ENCODE data around the gene GRM5. TPM values are rescaled to one million over a fixed set of nuclear protein-coding genes. Genes with fewer than 3 reads are reported as not detected.
"Not testable (repeated sequence)": the region's sequence is repeated elsewhere in the genome, so short reads cannot be mapped to it uniquely, and the experiment has no call there.

GRM5 gene
- total and polyA plus RNA-seq, 2 donors (not counting 1 experiment from before 2014, with no cell fraction given) = 0.01 TPM; not detected in 1

GRCh38 chr11:88838139-88838538 lies 227.6 kb downstream of the GRM5 start:
- DNase-seq (ENCODE audit: low read depth in 2 of 2) = peak in 1 of 2 donors; percentile 44
- not testable (repeated sequence) for H3K79me2 ChIP-seq (ENCODE audit: control insufficient read depth, insufficient read depth, low read length)

GRCh38 chr11:88835709-88836108 lies 230.1 kb downstream of the GRM5 start:
- DNase-seq (ENCODE audit: low read depth in 2 of 2); H3K9me3 ChIP-seq (ENCODE audit: control insufficient read depth, insufficient read depth, low read depth, low read length); H3K36me3 ChIP-seq (ENCODE audit: control insufficient read depth, insufficient read depth, low read length); H3K9ac ChIP-seq (ENCODE audit: insufficient read depth, low read length); H3K27me3 ChIP-seq (ENCODE audit: control insufficient read depth, insufficient read depth, low read length); H3K4me3 ChIP-seq (replicated peaks in 1 of 4; ENCODE audit: control extremely low read depth in 1 of 4, insufficient read depth in 1 of 4, low read depth in 3 of 4, low read length in 4 of 4); H2AFZ ChIP-seq (ENCODE audit: low read length); H3K27ac ChIP-seq (ENCODE audit: insufficient read depth, low read length); H3K79me2 ChIP-seq (ENCODE audit: control insufficient read depth, insufficient read depth, low read length); H3K4me1 ChIP-seq (ENCODE audit: control insufficient read depth, extremely low read depth, insufficient read depth, low read length); H4K20me1 ChIP-seq (ENCODE audit: control insufficient read depth, extremely low read depth, insufficient read depth, low read length); H3K4me2 ChIP-seq (ENCODE audit: extremely low read depth, insufficient read depth, low read length): not testable (repeated sequence)

More at GRCh38 chr11:88838139-88838538, 227.6 kb downstream of the GRM5 start:
- not testable (repeated sequence) for H3K9ac ChIP-seq (ENCODE audit: insufficient read depth, low read length); H3K27ac ChIP-seq (ENCODE audit: insufficient read depth, low read length); H3K9me3 ChIP-seq (ENCODE audit: control insufficient read depth, insufficient read depth, low read depth, low read length); H3K4me3 ChIP-seq (replicated peaks in 1 of 4; ENCODE audit: control extremely low read depth in 1 of 4, insufficient read depth in 1 of 4, low read depth in 3 of 4, low read length in 4 of 4); H3K36me3 ChIP-seq (ENCODE audit: control insufficient read depth, insufficient read depth, low read length); H2AFZ ChIP-seq (ENCODE audit: low read length); H3K4me1 ChIP-seq (ENCODE audit: control insufficient read depth, extremely low read depth, insufficient read depth, low read length); H3K27me3 ChIP-seq (ENCODE audit: control insufficient read depth, insufficient read depth, low read length); H3K4me2 ChIP-seq (ENCODE audit: extremely low read depth, insufficient read depth, low read length); H4K20me1 ChIP-seq (ENCODE audit: control insufficient read depth, extremely low read depth, insufficient read depth, low read length)

GRCh38 chr11:88831303-88831890 lies 234.4 kb downstream of the GRM5 start:
- Histone ChIP-seq H3K36me3 (ENCODE audit: control insufficient read depth, insufficient read depth, low read length) (no peaks in the 10 kb centered on the region), H3K27me3 (ENCODE audit: control insufficient read depth, insufficient read depth, low read length) (no peaks in the 10 kb centered on the region), H3K9ac (ENCODE audit: insufficient read depth, low read length) (no peak overlapping the region), H3K79me2 (ENCODE audit: control insufficient read depth, insufficient read depth, low read length) (no peaks in the 10 kb centered on the region), H3K4me1 (ENCODE audit: control insufficient read depth, extremely low read depth, insufficient read depth, low read length) (no peaks in the 10 kb centered on the region), H3K4me2 (ENCODE audit: extremely low read depth, insufficient read depth, low read length) (no peak overlapping the region), H3K4me3 (replicated peaks in 1 of 4; ENCODE audit: control extremely low read depth in 1 of 4, insufficient read depth in 1 of 4, low read depth in 3 of 4, low read length in 4 of 4) (no peak overlapping the region), H4K20me1 (ENCODE audit: control insufficient read depth, extremely low read depth, insufficient read depth, low read length) (no peaks in the 10 kb centered on the region), H2AFZ (ENCODE audit: low read length) (no peak overlapping the region), H3K9me3 (ENCODE audit: control insufficient read depth, insufficient read depth, low read depth, low read length) (no peaks in the 10 kb centered on the region), H3K27ac (ENCODE audit: insufficient read depth, low read length) (no peak overlapping the region)
- TF ChIP-seq, protein P1, sequence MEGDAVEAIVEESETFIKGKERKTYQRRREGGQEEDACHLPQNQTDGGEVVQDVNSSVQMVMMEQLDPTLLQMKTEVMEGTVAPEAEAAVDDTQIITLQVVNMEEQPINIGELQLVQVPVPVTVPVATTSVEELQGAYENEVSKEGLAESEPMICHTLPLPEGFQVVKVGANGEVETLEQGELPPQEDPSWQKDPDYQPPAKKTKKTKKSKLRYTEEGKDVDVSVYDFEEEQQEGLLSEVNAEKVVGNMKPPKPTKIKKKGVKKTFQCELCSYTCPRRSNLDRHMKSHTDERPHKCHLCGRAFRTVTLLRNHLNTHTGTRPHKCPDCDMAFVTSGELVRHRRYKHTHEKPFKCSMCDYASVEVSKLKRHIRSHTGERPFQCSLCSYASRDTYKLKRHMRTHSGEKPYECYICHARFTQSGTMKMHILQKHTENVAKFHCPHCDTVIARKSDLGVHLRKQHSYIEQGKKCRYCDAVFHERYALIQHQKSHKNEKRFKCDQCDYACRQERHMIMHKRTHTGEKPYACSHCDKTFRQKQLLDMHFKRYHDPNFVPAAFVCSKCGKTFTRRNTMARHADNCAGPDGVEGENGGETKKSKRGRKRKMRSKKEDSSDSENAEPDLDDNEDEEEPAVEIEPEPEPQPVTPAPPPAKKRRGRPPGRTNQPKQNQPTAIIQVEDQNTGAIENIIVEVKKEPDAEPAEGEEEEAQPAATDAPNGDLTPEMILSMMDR (conservative IDR thresholded peaks at IDR 0.05 in 1 of 2, IDR thresholded peaks at IDR 0.05 in 1 of 2; ENCODE audit: low read depth in 1 of 2, low read length in 2 of 2) = no peak
- TF ChIP-seq EZH2 (IDR thresholded peaks at IDR 0.05; ENCODE audit: low read length, missing control alignments) = no peak
- no peak for DNase-seq (ENCODE audit: low read depth in 2 of 2)

DNA sequence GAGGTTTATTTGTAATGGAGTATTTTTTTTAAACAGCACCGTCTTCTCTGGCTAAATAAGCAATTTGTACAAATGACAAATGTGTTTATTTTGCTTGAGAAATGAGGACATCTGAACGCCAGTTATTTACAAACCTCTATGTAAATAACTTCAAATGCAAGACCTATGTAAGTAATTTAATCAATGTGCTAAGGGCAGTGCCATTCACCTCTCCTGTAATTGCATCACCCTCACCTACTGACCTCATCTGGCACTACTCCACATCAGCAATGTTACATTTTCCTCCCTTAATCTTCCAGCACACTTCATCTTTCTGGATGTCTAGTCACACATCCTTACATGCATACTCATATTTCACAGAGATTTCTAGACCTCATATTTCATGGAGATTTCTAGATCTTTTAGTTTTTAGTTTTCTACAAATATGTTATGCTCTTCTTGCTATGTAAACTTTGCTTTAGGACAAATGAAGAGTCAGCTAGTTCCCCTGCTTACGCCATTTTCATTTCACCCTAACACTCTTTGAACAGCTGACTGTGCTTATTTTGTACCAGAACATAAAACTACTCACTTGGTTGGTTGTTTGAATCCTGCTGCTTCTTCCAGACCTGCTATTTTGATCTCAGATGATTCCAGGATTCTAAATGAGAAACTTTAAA lies 238.6 kb downstream of the GRM5 start:
- no peaks in the 10 kb centered on the region for H3K36me3 ChIP-seq (ENCODE audit: control insufficient read depth, insufficient read depth, low read length)
- no peak overlapping the region for H3K4me2 ChIP-seq (ENCODE audit: extremely low read depth, insufficient read depth, low read length)
- H3K27ac ChIP-seq (ENCODE audit: insufficient read depth, low read length) = no peak overlapping the region
- H3K27me3 ChIP-seq (ENCODE audit: control insufficient read depth, insufficient read depth, low read length) = no peaks in the 10 kb centered on the region
- no peaks in the 10 kb centered on the region for H4K20me1 ChIP-seq (ENCODE audit: control insufficient read depth, extremely low read depth, insufficient read depth, low read length)
- TF ChIP-seq EZH2 (IDR thresholded peaks at IDR 0.05; ENCODE audit: low read length, missing control alignments) = no peak
- TF ChIP-seq, protein P1 (conservative IDR thresholded peaks at IDR 0.05 in 1 of 2, IDR thresholded peaks at IDR 0.05 in 1 of 2; ENCODE audit: low read depth in 1 of 2, low read length in 2 of 2) = no peak
- H3K9ac ChIP-seq (ENCODE audit: insufficient read depth, low read length) = no peak overlapping the region
- no peaks in the 10 kb centered on the region for H3K4me1 ChIP-seq (ENCODE audit: control insufficient read depth, extremely low read depth, insufficient read depth, low read length)
- no peaks in the 10 kb centered on the region for H3K79me2 ChIP-seq (ENCODE audit: control insufficient read depth, insufficient read depth, low read length)
- DNase-seq (ENCODE audit: low read depth in 2 of 2) = peak in 1 of 2 donors; percentile 36
- H3K9me3 ChIP-seq (ENCODE audit: control insufficient read depth, insufficient read depth, low read depth, low read length) = no peaks in the 10 kb centered on the region
- no peak overlapping the region for H2AFZ ChIP-seq (ENCODE audit: low read length)
- no peak overlapping the region for H3K4me3 ChIP-seq (replicated peaks in 1 of 4; ENCODE audit: control extremely low read depth in 1 of 4, insufficient read depth in 1 of 4, low read depth in 3 of 4, low read length in 4 of 4)
